ENCODE data around the gene ZNHIT6. TPM values are rescaled to one million over a fixed set of nuclear protein-coding genes. Genes with fewer than 3 reads are reported as not detected.

The ZNHIT6 gene
- total RNA-seq, 2 experiments from 2014 or later = 14.5 to 24.5 TPM

DNA sequence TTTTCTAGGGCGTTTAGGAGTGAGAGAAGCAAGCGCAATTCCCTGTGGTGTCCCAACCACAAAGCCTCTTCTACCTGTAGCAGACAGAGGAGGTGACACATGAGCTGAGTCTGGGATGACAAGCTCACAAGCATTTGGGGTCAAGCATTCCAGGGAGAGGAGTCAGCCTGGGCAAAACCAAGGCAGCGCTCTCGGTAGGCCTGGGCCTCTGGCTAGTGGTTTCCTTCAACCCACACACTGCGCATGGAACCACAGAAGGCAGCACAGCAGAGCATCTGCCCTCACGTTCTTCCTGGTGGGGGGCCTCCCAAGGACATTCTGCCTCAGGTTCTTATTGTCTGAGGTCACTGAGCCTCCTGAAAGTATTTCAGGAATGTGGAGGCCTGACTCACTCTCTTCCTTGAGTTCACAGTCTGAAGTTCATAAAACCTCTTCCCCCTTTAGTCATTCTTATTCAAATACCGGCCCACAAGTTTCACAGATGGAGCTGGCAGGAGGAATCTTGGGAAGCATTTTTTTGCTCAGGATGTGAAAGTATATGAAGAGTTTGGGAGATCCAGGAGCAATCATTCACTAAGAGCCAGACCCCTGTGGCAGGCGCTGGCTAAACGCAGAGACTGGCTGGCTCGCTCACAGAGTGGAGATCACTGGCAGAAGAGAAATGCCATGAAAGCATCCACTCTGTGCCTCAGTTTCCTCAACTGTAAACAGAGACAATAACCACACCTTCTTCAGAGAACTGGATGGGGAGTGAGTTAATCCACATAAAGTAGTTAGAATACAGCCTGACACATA is 100.9 kb downstream of the ZNHIT6 start:
- no TSS peak for BruUV-seq (replicated peaks)
- no peaks in the 10 kb centered on the region for H3K36me3 ChIP-seq (ENCODE audit: insufficient read depth, low read length)
- ChIA-PET POLR2A (interaction anchor here (0.6 kb wide), 2 partner anchors 122 to 1627 kb away, joined by 4 read pairs; no protein-coding TSS in a partner anchor), CTCF (ENCODE audit: unreplicated experiment) (no interaction called here)
- H4K20me1 ChIP-seq (ENCODE audit: insufficient read depth, low read length) = no peaks in the 10 kb centered on the region
- H3K4me2 ChIP-seq (ENCODE audit: low read length) = no peak overlapping the region
- H3K79me2 ChIP-seq (ENCODE audit: insufficient read depth, low read depth, low read length) = no peaks in the 10 kb centered on the region
- no peak overlapping the region for H3K27ac ChIP-seq (ENCODE audit: low read depth, low read length, poor library complexity, severe bottlenecking)
- H3K9me2 ChIP-seq (ENCODE audit: insufficient read depth, low read length) = no peaks in the 10 kb centered on the region
- TF ChIP-seq, protein P1, sequence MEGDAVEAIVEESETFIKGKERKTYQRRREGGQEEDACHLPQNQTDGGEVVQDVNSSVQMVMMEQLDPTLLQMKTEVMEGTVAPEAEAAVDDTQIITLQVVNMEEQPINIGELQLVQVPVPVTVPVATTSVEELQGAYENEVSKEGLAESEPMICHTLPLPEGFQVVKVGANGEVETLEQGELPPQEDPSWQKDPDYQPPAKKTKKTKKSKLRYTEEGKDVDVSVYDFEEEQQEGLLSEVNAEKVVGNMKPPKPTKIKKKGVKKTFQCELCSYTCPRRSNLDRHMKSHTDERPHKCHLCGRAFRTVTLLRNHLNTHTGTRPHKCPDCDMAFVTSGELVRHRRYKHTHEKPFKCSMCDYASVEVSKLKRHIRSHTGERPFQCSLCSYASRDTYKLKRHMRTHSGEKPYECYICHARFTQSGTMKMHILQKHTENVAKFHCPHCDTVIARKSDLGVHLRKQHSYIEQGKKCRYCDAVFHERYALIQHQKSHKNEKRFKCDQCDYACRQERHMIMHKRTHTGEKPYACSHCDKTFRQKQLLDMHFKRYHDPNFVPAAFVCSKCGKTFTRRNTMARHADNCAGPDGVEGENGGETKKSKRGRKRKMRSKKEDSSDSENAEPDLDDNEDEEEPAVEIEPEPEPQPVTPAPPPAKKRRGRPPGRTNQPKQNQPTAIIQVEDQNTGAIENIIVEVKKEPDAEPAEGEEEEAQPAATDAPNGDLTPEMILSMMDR (conservative IDR thresholded peaks at IDR 0.05; ENCODE audit: low read length) = no peak
- TF ChIP-seq EZH2phosphoT487 (IDR thresholded peaks at IDR 0.05; ENCODE audit: borderline replicate concordance, low read depth, low read length) = no peak
- DNase-seq (ENCODE audit: low spot score) = no peak
- no peaks in the 10 kb centered on the region for H3K9me3 ChIP-seq (ENCODE audit: low read length)
- no peaks in the 10 kb centered on the region for H3K4me1 ChIP-seq (ENCODE audit: insufficient read depth, low read length, poor library complexity, severe bottlenecking)
- no peak overlapping the region for H3K4me3 ChIP-seq (ENCODE audit: low read depth, low read length, poor library complexity, severe bottlenecking)
- intact Hi-C loops (cut with micrococcal nuclease; ENCODE audit: unreplicated experiment) = no loop called here
- H2AFZ ChIP-seq (ENCODE audit: low read length) = no peak overlapping the region

DNA sequence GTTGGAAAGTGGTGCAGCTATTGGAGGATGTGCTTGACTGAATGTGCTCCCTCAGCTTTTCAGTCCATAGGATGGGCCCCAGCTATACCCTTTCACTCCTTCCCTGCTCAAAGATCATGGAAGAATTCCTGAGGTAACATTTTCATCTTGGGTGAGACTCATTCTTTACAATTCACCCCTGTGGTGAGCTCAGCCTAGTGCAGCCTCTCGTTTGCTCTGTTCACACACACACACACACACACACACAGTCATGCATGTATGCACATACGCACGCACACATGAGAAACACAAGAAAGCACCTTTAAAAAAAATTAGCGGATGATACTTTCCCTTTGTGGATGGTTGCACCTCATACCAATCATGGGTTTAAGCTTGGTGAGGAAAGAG is 101.8 kb downstream of the ZNHIT6 start:
- POLR2A ChIA-PET = interaction anchor here (0.6 to 0.7 kb wide), 3 partner anchors 15 to 1628 kb away, joined by 3 to 4 read pairs (median 4); no protein-coding TSS in a partner anchor
- H3K27ac ChIP-seq (ENCODE audit: low read depth, low read length, poor library complexity, severe bottlenecking) = no peak overlapping the region
- TF ChIP-seq, protein P1 (conservative IDR thresholded peaks at IDR 0.05; ENCODE audit: low read length) = no peak
- TF ChIP-seq EZH2phosphoT487 (IDR thresholded peaks at IDR 0.05; ENCODE audit: borderline replicate concordance, low read depth, low read length) = no peak
- no peak overlapping the region for H2AFZ ChIP-seq (ENCODE audit: low read length)
- H3K9me2 ChIP-seq (ENCODE audit: insufficient read depth, low read length) = no peaks in the 10 kb centered on the region
- CTCF ChIA-PET (ENCODE audit: unreplicated experiment) = no interaction called here
- H3K4me3 ChIP-seq (ENCODE audit: low read depth, low read length, poor library complexity, severe bottlenecking) = no peak overlapping the region
- H3K79me2 ChIP-seq (ENCODE audit: insufficient read depth, low read depth, low read length) = no peaks in the 10 kb centered on the region
- H3K9me3 ChIP-seq (ENCODE audit: low read length) = no peaks in the 10 kb centered on the region
- no peak overlapping the region for H3K4me2 ChIP-seq (ENCODE audit: low read length)
- no peaks in the 10 kb centered on the region for H4K20me1 ChIP-seq (ENCODE audit: insufficient read depth, low read length)
- intact Hi-C loops (cut with micrococcal nuclease; ENCODE audit: unreplicated experiment) = no loop called here
- BruUV-seq (replicated peaks) = no TSS peak
- no peaks in the 10 kb centered on the region for H3K36me3 ChIP-seq (ENCODE audit: insufficient read depth, low read length)
- no peaks in the 10 kb centered on the region for H3K4me1 ChIP-seq (ENCODE audit: insufficient read depth, low read length, poor library complexity, severe bottlenecking)
- no peak for DNase-seq (ENCODE audit: low spot score)

Measured in OCI-LY7 (cell line).